HG03097 (cell line): Measurements from ENCODE around the gene MICAL3.
"Not testable (repeated sequence)": the region's sequence is repeated elsewhere in the genome, so short reads cannot be mapped to it uniquely, and the experiment has no call there.

Experiments used
- ATAC-seq: cut with Tn5 transposase; IDR thresholded peaks from one replicate; pipeline ENCODE4 v1.9.1; 2021; ENCODE audit not compliant: unreplicated experiment, low FRiP score

Gene MICAL3

DNA sequence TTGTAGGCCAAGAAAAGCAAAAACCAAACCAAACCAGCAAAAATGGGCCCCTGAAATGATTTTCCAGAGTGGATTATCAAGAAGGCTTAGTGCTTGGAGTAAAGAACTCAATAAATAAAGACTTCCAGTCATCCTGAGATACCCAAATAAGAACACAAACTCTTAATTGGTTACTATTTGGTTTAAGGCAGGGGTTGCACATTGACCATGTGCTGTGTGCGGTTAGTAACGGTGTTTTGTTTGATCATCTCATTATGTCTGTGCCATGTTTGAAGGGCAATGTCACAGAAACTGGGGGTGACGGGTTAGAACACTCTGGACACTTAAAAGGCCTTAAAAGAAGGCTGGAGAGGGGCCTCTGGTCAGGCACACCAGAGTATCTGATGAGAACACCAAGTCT, 9.7 kb upstream of the MICAL3 start:
- no peak for ATAC-seq

DNA sequence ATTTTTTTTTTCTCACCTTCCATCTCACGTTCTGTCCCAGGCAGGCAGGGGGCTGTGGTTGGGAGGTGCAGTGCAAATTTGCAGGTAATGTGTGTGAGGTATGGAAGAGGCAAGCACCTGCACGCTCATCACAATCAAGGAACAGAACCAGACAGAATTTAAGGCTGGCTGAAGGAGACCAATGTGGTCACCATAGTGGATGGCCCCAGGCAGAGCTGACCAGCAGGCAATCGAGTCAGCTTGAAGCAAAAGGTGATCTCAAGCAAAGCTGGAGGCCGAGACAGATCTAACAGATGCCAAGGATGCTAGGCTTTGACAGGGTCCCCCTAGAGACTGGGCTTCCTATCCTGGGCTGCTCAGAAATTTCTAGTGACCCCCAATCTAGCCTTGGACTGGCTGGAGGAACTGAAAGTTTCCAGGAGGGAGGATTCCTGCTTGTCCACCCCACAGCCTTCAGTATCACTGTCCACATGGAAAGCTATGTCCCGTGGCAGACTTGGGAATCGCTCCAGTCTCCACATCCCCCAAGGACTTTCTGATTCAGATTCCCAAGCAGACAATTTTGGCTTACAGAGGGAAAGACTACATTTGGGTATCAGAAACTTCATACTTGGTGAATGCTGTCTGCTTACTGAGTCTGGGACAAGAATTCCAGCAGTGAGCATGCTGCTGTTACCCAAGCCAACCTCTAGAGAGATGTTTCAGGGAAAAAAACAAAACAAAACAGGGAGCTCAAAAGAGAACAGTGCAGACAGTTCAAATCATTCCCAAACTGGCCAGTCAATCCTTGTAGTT, 9.0 kb upstream of the MICAL3 start:
- ATAC-seq, result no peak

DNA sequence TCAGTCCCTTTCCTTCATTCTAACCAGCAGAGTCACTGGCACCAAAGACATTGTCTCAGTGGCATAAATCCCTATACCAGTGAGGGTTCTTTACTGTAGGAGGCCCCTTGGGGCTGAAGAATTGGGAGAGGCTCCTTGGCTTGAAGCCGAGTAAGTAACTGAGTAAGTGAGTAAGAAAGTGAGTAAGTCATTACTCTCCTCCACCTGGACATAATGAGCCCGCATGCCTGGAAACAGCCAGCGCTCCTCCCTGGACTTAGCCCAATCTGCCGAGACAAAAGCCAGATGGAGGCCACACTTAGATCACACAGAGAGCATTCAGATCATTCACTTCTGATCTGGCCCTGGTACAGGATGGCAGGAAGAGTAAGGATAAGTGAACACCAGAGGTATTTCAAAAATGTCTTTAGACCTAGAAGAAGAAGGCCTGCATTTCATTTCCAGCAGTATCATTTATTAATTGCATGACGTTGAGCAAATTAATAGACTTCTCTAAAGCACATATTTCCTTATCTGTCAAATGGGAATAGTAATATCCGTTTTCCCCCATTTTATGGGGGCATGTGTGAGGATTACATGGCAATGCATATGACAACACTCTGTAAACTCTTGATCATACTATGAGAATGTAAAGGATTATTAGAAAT, 8.2 kb upstream of the MICAL3 start:
- no peak for ATAC-seq

DNA sequence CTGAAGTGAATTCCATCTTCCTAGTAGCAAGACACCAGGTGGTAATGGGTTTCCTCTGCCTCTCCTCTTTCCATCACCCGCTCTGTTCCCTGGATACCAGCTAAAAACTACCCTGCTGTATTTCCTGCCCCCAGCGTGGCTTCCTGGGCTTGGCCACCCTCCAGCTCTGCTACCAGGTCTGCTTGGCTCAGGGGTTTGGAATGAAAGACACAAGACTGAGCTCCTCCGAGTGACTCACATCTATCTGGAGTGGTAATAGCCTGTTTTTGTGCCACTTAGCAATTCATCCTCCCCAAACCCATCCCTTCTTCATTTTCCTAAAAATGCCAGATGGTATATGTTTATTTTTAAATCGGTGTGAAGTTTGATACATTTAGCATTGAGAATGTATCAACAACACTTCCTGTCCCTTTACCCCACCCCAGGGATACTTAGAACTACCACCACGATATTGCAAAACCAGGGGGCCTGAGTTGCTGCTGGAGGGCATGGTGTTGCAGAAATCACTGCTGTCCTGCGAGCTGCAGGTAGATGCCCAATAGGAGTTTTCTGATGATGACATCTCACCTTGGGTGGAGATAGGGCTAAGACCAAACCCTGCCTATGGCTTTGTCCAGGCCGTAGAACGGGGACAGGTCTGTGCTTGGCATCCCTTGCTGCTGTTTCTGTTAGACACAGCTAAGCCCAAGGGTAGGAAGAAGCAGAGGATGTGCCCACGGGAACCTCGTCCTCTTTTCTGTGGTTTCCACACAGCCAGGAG, 7.5 kb upstream of the MICAL3 start:
- ATAC-seq, result no peak

DNA sequence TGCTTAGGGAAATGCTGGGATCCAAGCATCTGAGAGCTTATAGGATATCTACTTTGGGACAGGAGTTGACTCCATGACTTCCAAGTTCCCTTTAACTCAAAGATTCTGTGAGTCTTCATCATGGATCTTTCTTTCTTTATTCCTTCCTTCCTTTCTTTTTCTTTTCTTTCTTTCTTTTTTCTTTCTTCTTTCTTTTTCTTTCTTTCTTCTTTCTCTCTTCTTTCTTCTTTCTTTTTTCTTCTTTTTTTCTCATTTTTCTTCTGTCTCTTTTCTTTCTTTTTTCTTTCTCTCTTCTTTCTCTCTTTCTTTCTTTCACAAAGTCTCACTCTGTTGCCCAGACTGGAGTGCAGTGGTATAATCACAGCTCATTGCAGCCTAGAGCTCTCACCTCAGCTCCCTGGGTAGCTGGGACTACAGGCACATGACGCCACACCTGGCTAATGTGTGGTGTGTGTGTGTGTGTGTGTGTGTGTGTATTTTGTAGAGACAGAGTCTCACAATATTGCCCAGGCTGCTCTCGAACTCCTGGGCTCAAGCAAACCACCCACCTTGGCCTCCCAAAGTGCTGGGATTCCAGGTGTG, 5.4 kb upstream of the MICAL3 start:
- ATAC-seq, result no peak

DNA sequence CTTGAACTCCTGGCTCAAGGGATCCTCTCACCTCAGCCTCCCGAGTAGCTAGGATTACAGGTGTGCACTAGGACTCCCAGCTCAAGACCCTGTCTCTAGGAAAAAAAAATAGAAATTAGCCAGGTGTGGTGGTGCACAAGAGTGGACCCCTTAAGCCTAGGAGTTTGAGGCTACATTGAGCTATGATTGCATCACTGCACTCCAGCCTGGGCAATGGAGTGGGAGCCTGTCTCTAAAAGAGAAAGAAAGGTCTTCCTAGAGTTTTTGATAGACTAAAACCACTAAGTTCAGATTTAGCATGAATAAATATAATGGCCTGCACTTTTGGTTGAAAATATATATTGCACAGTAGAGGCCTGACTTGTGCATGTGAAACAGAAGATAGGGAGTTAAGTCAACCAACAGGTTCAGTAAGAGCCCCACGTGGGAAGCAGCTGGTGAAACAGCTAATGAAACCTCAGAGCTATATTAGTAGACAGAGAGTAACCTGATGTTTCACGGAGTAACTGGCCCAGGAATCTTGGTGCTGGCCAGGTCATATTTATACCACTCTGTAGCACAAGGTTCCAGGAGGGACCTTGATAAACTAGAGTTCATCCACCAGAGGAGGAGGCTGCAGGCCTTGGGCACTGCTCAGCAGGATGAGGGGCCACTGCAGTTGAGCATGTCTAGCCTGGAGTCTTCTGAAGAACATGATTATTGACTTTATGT, 4.6 kb upstream of the MICAL3 start:
- ATAC-seq, result no peak

DNA sequence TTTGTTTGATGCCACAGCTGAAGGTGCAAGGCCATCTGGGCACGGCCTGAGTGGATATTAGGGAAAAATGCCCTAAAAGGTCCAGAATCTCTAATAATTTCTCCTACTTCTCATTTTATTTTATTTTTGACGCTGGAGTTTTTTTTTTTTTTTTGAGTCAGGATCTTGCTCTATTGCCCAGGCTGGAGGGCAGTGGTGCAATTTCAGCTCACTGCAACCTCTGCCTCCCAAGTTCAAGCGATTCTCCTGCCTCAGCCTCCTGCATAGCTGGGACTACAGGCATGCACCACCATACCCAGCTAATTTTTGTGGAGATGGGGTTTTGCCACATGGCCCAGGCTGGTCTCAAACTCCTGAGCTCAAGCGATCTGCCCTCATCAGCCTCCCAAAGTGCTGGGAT, 1.5 kb upstream of the MICAL3 start:
- ATAC-seq, result not testable (repeated sequence)

DNA sequence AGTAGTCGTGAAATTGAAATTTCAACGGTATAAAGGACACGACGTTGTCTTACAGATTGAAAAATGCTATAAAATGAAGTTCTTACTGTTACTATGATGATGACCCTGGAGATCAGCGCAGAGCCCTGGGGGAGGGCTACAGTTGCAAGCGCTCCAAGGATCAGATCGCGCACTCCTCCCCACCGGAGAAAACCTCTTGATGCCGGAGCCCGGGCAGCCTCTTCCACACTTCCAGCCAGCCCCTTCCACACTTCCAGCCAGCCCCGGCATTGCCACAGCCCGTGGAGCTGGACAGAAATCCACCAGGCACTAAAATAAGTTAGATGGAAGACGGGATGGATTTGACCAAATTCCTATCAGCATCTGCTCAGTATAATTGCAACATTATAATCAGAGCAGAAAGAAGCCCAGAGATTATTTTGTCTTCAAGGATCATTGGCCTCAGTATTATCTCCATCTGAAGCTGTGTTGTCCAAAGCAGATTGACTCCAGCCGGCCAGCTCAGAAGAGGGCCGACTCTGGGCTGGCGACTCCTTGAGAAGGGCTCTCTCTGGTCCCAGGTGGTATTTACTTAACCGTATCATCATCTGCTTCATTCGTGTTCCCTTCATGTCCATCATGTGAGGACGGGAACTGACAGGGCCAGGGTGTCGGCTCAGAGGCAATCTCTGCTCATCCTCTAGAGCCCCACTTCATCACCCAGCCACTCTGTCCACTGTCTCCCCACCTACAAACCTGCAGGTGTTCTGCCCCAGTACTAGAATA, 777 bp upstream of the MICAL3 start:
- ATAC-seq, result no peak

DNA sequence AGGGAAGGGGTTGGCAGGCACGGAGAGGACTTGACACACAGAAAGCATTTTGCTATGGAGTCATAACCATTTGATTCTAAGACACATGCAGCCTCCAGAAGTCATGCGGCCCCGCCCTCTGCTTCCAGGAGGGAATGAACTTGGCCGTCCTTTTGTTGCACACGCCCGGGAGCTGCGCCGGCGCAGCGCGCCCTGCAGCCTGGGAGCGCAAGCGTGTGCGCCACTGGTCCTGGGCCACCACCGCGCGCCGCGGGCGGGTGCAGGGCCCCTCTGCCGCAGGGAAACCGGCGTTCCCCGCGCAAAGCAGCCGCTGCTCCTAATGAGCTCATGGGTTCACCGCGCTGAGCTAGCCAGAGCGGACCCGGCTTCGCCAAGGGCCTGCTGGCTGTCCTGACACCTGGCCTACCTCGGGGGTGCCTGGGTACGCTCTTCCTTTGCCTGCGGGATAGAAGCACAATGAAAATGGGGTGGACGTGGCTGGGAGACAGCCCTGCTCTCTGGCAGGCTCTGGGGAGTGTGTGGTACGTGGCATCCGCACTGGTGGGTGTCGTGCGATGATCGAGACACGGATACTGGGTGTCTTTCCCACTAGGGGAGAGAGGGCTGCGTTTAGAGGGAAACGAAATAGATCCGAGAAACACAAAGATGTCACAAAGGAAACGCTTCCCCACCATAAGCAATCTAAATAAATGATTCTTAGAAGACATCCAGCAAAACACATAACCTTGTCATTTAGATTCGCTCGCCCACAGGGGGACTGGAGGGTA, 669 bp downstream of the MICAL3 start:
- ATAC-seq, result no peak

DNA sequence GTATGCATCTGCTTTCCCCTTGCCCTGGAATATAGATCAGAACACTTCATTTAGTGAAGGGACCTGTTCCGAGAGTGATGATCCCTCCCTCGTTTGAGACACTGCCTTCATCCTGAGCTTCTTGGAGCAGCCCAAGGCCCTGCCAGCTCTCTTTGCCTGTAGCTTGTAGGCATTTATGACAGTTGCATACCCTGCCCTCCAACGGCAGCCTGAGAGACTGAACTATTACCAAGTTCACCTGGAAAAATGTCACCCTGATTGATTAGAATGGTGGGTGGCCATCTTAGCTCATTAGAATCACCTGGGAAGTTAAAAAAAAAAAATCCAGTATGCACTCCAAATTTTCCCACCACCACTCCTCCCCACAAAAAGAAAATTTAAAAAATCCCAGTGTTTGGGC, 1.5 kb downstream of the MICAL3 start:
- ATAC-seq, result no peak

DNA sequence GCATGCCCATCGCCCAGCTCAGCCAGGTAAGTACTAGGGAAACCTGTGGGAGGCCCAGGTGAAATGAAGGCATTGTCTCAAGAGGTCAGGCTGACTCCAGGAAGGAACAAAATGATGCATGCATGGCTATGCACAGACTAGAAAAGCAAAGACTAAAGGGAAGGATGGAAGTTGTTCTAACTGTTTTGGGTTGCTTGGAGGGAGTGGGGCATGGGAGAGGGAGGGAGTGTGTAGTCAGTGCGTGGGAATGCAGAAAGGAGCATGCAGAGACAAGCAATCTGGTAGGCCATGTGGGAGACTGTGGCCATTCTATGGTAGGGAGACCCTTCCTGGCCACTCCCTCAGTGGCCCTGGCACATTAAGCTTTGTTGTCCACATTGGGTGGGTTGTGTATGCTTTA, 2.9 kb downstream of the MICAL3 start:
- no peak for ATAC-seq

DNA sequence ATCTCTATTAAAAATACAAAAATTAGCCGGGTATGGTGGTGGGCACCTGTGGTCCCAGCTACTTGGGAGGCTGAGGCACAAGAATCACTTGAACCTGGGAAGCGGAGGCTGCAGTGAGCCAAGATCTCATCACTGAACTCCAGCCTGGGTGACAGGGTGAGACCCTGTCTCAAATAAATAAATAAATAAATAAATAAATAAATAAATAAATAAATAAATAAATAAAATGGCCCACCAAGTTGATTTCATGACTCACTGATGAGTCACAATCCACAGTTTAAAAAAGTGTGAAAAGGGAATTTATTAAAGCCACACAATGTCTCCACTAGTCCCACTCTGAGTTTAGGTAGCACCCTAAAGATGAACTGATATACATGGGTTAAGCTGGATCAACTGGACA, 3.6 kb downstream of the MICAL3 start:
- not testable (repeated sequence) for ATAC-seq

DNA sequence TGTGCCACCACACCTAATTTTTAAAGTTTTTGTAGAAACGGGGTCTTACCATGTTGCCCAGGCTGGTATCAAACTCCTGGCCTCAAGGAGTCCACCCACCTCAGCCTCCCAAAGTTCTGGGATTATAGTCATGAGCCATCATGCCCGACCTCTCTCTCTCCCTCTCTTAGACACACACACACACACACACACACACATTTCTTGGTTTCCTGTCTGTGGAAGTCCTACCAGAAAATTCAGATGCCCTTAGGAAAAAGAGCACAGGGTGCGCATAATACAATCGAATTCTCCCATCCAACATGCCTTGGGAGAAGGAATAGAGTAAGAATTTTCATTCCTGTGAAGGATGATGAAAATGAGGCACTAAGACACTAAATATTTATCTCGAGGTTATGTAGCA, 10.4 kb downstream of the MICAL3 start:
- ATAC-seq, result no peak

DNA sequence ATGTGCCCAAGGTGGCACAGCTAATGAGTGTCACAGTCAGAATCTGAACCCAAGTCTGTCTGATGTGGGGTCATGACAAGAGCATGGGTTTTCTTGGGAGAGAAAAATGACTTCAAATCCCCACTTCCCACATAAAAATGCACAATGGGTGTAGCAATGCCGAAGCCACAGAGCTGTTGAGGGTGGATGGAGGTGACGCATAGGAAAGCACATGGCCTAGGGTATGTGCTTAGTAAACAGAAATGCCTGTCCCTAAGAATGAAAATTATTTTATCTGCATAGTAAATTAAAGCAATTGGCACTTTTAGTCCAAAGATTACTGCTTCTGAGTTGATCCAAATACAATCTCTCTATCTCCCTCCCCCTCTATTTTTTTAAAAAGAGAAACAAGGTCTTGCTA, 10.9 kb downstream of the MICAL3 start:
- ATAC-seq, result no peak

DNA sequence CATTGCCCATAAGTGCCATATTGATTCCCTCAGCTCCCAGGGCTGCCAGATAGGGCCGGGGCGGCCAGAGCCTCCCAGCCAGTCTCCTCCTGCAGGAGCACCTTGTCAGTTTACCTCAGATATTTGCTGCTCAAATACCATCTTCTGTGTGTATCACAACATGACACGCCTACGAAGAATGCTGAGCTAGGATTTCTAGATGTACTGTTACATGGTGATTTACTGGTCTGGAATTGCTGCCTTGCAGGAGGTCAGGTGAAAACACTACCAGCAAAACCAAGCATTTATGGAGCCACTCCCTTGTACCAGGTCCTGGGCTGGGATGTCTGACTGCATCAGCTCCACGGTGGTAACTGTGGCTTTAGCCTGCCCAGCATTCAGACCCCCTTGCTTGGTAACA, 11.8 kb downstream of the MICAL3 start:
- ATAC-seq, result no peak

DNA sequence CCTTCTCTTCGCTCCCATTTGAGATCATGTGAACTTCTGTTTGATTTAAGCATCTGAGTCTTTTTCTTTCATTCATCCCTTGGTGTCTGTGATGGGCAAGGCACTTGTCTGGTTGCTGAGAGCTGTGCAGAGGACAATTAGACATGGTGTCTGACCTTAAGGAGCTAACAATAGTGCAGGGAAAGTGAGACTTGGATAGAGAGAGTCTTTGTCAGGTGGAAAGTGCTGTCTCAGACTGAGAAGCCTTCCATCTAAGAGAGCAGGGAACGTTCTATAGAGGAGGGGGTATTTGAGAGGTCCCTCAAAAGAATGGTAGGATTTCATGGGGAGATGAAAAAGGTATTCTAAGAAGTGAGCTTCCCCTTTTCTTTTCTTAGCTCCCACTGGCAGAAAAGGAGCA, 14.1 kb downstream of the MICAL3 start:
- ATAC-seq, result no peak

DNA sequence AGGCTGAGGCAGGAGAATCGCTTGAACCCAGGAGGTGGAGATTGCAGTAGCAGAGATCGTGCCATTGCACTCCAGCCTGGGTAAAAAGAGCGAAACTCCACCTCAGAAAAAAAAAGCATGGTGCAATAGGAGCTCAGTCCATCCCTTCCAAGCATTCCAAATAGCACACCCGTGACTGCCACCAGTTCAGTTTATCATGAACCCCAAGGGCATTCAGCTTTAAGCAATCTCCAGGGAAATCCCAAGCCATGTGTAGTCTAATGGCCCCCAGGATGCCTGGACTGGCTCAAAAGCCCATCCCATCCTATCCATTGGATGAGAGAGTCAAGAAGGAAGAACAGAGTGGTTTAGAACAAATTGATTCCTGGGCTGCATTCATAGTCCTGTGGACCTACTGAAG, 16.2 kb downstream of the MICAL3 start:
- no peak for ATAC-seq

DNA sequence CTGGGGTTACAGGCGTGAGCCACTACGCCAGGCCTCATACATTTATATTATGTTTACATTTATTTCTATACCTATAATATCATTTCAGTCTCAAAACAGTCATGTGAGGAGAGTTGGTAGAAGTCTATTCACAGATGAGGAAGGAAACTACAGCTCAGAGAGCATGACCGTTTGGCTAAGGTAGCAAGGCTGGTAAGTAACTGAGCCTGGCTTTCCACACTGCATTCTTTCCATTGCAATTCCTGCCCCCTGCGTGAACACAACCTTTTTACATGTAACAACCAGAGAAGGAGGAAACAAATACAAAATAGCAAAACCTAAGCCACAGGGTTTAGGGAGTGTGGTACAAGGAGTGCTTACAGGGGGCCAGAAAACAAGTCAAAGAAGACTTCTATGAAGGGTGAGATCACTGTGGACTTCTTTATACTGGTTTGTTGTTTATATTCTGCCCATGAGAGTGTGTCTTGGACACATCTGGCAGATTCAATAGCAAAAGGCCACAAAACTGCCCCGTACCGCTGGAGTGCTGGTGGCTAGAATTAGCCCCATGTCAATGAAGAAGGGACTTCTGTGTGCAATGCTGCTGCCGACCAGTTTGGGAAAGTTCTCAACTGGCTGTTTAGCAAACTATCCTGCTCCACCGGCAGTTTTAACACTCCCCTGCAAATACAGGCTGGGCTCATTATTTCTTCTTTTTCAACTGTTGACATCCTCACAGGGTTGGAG, 19.0 kb downstream of the MICAL3 start:
- ATAC-seq, result no peak

DNA sequence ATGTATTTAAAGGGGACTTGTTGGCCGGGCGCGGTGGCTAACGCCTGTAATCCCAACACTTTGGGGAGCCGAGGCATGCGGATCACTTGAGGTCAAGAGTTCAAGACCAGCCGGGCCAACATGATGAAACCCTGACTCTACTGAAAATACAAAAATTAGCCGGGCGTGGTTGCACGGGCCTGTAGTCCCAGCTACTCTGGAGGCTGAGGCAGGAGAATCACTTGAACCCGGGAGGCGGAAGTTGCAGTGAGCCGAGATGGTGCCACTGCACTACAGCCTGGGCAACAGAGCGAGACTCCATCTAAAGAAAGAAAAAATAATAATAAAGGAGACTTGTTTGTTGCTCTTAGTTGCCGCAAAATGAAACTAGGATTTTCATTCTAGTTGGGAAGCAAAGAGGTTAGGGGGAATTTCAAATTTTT, 22.5 kb downstream of the MICAL3 start:
- not testable (repeated sequence) for ATAC-seq
